ENCODE data around the gene ACIN1. TPM values are rescaled to one million over a fixed set of nuclear protein-coding genes. Genes with fewer than 3 reads are reported as not detected.

The ACIN1 gene
- total and polyA plus RNA-seq, 2 of the 8 experiments (the other 6 are each of a cell fraction or from before 2014, with no cell fraction given), result 132 to 233 TPM

DNA sequence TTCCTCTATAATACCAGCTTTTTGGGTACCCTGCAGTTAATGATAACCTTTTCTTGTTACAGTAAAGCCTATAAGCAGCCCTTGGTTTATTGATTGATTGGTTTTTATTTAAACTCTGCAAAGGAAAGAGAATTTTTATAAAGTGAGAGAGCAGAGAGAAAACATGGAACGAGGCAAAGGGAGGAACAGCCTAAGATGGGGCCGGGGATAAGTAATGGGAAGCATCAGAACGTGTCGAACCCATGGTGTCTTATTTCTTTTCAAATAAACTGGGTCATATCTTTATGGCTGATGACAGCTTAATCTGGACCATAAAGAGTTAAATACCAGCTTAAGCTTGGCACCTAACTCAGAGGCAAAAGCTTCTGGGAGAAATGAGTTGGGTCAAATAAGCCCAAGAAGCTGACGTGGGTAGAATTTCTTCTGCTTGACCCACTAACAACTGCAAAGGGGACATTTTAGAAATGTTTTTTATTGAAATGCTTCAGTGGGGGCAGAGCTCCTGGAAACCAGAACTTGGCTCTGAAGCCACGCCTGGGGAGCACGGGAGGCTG is 73.0 kb downstream of the ACIN1 start:
- H3K14ac ChIP-seq (ENCODE audit: insufficient read length), result no peak overlapping the region
- no peak overlapping the region for H2AK5ac ChIP-seq (ENCODE audit: low read depth, low read length)
- no peak overlapping the region for H2BK15ac ChIP-seq (ENCODE audit: low read length)
- H2BK5ac ChIP-seq (ENCODE audit: low read depth, low read length), result no peak overlapping the region
- no peak overlapping the region for H2BK20ac ChIP-seq (ENCODE audit: low read length)
- H3K36me3 ChIP-seq (ENCODE audit: control insufficient read depth in 2 of 4, insufficient read depth in 4 of 4, low read length in 3 of 4), result peaks cover 3 to 15% (median 9%) of the 10 kb centered on the region in 4 experiments; a peak in 6 of 8 replicates
- no peaks in the 10 kb centered on the region for H3K27me3 ChIP-seq (replicated peaks in 1 of 4; ENCODE audit: control insufficient read depth in 3 of 4, extremely low read depth in 1 of 4, insufficient read depth in 3 of 4, low read length in 3 of 4)
- no peak overlapping the region for H4K8ac ChIP-seq (ENCODE audit: extremely low read depth, insufficient read depth, low read length)
- no peak overlapping the region for H3K4me2 ChIP-seq (ENCODE audit: insufficient read depth in 1 of 2, low read depth in 2 of 2, low read length in 2 of 2)
- H3K4ac ChIP-seq (replicated peaks; ENCODE audit: insufficient read length, low read depth, low read length), result no peak overlapping the region
- H4K91ac ChIP-seq (replicated peaks; ENCODE audit: insufficient read length, low read length), result no peak overlapping the region
- no peak overlapping the region for H2BK120ac ChIP-seq (replicated peaks; ENCODE audit: low read depth, low read length)
- H3K4me3 ChIP-seq (ENCODE audit: extremely low read depth in 1 of 4, insufficient read depth in 2 of 4, low read depth in 3 of 4, low read length in 4 of 4), result no peak overlapping the region
- H3K9me3 ChIP-seq (ENCODE audit: insufficient read depth in 2 of 2, low read depth in 1 of 2, low read length in 1 of 2), result no peaks in the 10 kb centered on the region
- H2BK12ac ChIP-seq (ENCODE audit: low read depth, low read length), result no peak overlapping the region
- no peak overlapping the region for H3K56ac ChIP-seq (replicated peaks; ENCODE audit: insufficient read length, low read depth, low read length)
- no peak overlapping the region for H3K23ac ChIP-seq (ENCODE audit: insufficient read length)
- H3K79me2 ChIP-seq (ENCODE audit: control insufficient read depth in 1 of 2, insufficient read depth in 2 of 2, low read length in 2 of 2), result no peaks in the 10 kb centered on the region
- no peak for FAIRE-seq
- no peak overlapping the region for H3K18ac ChIP-seq (ENCODE audit: extremely low read depth, low read length)
- peaks cover 0 to 3% of the 10 kb centered on the region in 2 experiments for H4K20me1 ChIP-seq (replicated peaks in 1 of 2; ENCODE audit: control insufficient read depth in 1 of 2, insufficient read depth in 2 of 2, low read length in 2 of 2)
- WGBS, 2 experiments (ENCODE audit: extremely low coverage in 1 of 2, insufficient coverage in 1 of 2, insufficient read length in 1 of 2, insufficient replicate concordance in 2 of 2, low coverage in 1 of 2, low lambda C conversion rate in 2 of 2, missing lambda C conversion rate in 1 of 2), result 75 to 100% methylated on average over 1 to 7 of the region's 7 CpGs
- no peaks in the 10 kb centered on the region for H3K79me1 ChIP-seq (ENCODE audit: low read depth, low read length)
- TF ChIP-seq ASH2L (IDR thresholded peaks at IDR 0.05; ENCODE audit: low read length) (no peak), SP4 (IDR thresholded peaks at IDR 0.05; ENCODE audit: low read length) (no peak), JUND (IDR thresholded peaks at IDR 0.05; ENCODE audit: low read length) (no peak), YY1 (IDR thresholded peaks at IDR 0.05; ENCODE audit: low read depth, low read length) (no peak), SIRT6 (IDR thresholded peaks at IDR 0.05; ENCODE audit: low read length) (no peak), POLR2A (IDR thresholded peaks at IDR 0.05; ENCODE audit: control extremely low read depth in 1 of 2, low read depth in 2 of 2, low read length in 2 of 2) (no peak), SUZ12 (IDR thresholded peaks at IDR 0.05; ENCODE audit: low read length) (no peak), SRF (IDR thresholded peaks at IDR 0.05; ENCODE audit: low read depth, low read length) (no peak), EP300 (IDR thresholded peaks at IDR 0.05; ENCODE audit: borderline replicate concordance in 1 of 2, low read depth in 2 of 2, low read length in 2 of 2) (no peak)
- TF ChIP-seq, protein P1, sequence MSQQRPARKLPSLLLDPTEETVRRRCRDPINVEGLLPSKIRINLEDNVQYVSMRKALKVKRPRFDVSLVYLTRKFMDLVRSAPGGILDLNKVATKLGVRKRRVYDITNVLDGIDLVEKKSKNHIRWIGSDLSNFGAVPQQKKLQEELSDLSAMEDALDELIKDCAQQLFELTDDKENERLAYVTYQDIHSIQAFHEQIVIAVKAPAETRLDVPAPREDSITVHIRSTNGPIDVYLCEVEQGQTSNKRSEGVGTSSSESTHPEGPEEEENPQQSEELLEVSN (IDR thresholded peaks at IDR 0.05), result no peak
- no peak overlapping the region for H4K5ac ChIP-seq (ENCODE audit: insufficient read length, low read depth, low read length)
- H3K23me2 ChIP-seq (ENCODE audit: low read depth, low read length), result no peaks in the 10 kb centered on the region; the same call in 1 of the 2 replicates
- CTCF ChIA-PET (ENCODE audit: partially characterized antibody), result interaction anchor here (1.0 to 11.9 kb wide), 9 partner anchors 9 to 47 kb away, joined by 3 to 103 read pairs (median 5); partner anchors contain the start of genes AJUBA, CDH24 and PSMB11
- POLR2A ChIA-PET (ENCODE audit: partially characterized antibody), result interaction anchor here (0.7 to 11.2 kb wide), 7 partner anchors 9 to 27 kb away, joined by 3 to 99 read pairs (median 5); partner anchors contain the start of gene PSMB5
- no peak overlapping the region for H2AFZ ChIP-seq (ENCODE audit: low read length)
- no peak for DNase-seq (ENCODE audit: low read depth in 1 of 2, low spot score in 2 of 2)
- H3K27ac ChIP-seq (ENCODE audit: low read depth, low read length), result no peak overlapping the region
- H3K9ac ChIP-seq (replicated peaks in 1 of 4; ENCODE audit: extremely low read depth in 1 of 4, low read depth in 3 of 4, low read length in 3 of 4), result no peak overlapping the region
- H3K4me1 ChIP-seq (replicated peaks in 1 of 4; ENCODE audit: control insufficient read depth in 3 of 4, insufficient read depth in 4 of 4, low read length in 3 of 4), result peaks cover 0 to 3% (median under 1%) of the 10 kb centered on the region in 4 experiments; a peak in 1 of 7 replicates
